Spleen (tissue), 7 donors: ENCODE results near the gene LRP1B.

Source experiments
- POLR2AphosphoS5 ChIP-seq, 3 donors: sonication (generic); formaldehyde crosslinking; IDR thresholded peaks; one replicate each; pipeline ENCODE4 v1.5.1; 2017; ENCODE audit warnings: antibody characterized with exemption in 3 of 3
- TF ChIP-seq, protein P1 (sequence below), 11 experiments: fragments of 200-600 bp in 7 of 11; fragments of 450-650 bp in 4 of 11; sonication (generic) in 4 of 11; IDR thresholded peaks in 8 of 11; conservative IDR thresholded peaks in 3 of 11; 1 replicate in 7 of 11; 2 replicates in 4 of 11; pipeline versions ENCODE4 v1.4.0 to v1.8.0; 2016 to 2021; ENCODE audit warnings: antibody characterized with exemption in 11 of 11, inconsistent platforms in 4 of 11, mild to moderate bottlenecking in 1 of 11
- donor health status: DM: no; HTN: no; CAD: no; lungs with moderate emphysema.
- donor health status: DM: no; HTN: no; CAD: no.
- donor health status: DM: no; HTN: no; CAD: no.

- TF ChIP-seq, protein P1, sequence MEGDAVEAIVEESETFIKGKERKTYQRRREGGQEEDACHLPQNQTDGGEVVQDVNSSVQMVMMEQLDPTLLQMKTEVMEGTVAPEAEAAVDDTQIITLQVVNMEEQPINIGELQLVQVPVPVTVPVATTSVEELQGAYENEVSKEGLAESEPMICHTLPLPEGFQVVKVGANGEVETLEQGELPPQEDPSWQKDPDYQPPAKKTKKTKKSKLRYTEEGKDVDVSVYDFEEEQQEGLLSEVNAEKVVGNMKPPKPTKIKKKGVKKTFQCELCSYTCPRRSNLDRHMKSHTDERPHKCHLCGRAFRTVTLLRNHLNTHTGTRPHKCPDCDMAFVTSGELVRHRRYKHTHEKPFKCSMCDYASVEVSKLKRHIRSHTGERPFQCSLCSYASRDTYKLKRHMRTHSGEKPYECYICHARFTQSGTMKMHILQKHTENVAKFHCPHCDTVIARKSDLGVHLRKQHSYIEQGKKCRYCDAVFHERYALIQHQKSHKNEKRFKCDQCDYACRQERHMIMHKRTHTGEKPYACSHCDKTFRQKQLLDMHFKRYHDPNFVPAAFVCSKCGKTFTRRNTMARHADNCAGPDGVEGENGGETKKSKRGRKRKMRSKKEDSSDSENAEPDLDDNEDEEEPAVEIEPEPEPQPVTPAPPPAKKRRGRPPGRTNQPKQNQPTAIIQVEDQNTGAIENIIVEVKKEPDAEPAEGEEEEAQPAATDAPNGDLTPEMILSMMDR (IDR thresholded peaks at IDR 0.05 in 8 of 11, conservative IDR thresholded peaks at IDR 0.05 in 3 of 11): no peak
- no peak for TF ChIP-seq POLR2AphosphoS5 (IDR thresholded peaks at IDR 0.05)
Observed at GRCh38 chr2:140797718-140798117, 1333.1 kb downstream of the LRP1B start.
